GM18502 (cell line): Measurements from ENCODE around the gene MFAP3L.
"Not testable (repeated sequence)": the region's sequence is repeated elsewhere in the genome, so short reads cannot be mapped to it uniquely, and the experiment has no call there.

ENCODE experiments used
- ATAC-seq: cut with Tn5 transposase; IDR thresholded peaks from one replicate; pipeline ENCODE4 v1.9.1; 2021; ENCODE audit warnings: mild to moderate bottlenecking; ENCODE audit not compliant: unreplicated experiment, poor library complexity

MFAP3L gene

DNA sequence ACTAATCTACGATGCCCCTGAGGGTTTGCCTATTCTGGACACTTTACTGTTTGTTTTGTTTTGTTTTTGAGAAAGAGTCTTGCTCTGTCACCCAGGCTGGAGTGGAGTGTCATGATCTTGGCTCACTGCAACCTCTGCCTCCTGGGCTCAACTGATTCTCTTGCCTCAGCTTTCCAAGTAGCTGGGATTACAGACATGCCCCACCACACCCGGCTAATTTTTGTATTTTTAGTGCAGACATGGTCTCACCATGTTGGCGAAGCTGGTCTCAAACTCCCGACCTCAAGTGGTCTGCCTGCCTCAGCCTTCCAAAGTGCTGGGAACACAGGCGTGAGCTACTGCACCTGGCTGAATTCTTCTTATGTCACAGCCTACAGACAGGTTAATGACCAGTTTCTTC lies 70.7 kb downstream of the MFAP3L start:
- no peak for ATAC-seq

DNA sequence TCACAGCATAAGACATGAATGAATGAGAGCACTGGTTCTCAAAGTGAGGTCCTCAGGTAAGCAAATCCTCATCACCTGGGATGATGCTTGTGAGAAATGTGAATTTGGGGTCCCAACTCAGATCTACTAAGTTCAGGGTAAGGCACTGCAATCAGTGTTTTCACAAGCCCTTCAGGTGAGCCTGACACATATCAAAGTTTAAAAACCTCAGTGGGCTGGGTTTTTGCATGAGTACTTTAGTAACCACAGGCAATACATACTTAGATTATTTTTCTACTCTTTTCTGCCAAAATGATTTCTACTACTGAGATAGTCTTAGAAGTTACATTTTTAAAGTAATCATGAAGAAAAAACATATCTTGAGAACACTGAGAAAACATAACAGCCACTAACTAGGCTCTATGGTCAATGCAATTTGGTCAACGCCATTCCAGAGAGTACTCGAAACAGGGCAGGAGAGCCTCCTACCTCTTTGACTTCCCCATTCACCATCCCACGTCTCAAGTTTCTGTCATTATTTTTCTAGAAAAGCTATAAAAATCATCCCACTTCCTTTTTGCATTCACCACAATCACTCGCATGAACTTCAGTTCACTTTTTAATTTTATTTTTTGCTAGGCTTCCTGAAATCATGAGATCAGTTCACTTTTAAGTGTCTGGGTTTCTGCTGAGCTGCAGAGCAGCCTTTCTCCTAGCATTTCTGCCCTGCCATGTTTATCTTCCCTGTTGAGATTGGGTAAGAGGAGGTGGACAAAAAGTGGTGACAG lies 73.8 kb downstream of the MFAP3L start:
- ATAC-seq = peak; percentile 77

DNA sequence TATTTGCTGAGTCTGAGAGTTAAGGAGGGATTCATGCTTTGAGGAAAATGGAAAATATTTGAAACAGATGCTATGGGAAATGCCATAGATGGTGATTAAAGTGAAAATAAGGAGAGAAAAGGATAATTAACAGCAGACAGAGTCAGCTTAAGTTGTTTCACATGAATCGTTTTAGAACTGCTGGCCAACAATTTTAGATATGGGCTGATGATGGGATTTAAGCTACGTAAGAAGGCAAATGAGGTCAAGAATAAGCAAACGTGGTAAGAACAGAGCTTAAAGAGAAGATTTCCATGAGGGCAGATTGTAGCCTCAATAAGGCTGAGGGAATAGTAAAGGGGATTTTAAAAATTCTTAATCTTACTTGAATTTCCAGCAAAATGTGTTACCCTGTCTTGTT lies 77.9 kb downstream of the MFAP3L start:
- no peak for ATAC-seq

DNA sequence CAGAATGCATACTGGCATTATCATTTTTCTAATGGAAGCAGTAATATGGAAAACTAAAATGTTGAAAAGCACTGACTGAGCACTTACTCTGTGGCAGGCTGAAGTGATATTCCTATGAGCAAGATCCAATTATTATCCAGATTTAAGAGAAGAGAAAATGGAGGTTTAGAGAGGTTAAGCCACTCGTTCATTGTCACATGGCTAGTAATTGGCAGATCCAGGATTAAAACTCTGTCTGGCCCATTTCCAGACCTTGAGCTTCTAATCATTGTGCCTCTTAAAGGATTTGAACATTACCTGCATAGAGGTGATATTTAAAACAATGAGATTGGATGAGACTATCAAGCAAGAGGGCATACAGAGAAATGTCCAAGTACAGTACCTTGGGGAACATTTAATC lies 80.6 kb downstream of the MFAP3L start:
- no peak for ATAC-seq

DNA sequence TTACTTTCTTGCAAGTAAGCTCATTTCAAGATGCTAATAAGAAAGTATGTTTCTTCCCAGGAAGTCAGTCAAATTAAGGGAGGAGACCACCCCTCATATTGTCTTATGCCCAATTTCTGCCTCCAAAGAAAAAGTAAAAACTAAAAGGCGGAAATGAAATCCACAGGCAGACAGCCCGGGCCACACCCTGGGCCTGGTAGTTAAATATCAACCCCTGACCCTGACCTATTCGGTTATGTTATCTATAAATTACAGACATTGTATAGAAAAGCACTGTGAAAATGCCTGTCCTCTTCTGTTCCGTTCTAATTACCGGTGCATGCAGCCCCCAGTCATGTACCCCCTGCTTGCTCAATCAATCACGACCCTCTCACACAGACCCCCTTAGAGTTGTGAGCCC lies 82.6 kb downstream of the MFAP3L start:
- ATAC-seq = not testable (repeated sequence)

DNA sequence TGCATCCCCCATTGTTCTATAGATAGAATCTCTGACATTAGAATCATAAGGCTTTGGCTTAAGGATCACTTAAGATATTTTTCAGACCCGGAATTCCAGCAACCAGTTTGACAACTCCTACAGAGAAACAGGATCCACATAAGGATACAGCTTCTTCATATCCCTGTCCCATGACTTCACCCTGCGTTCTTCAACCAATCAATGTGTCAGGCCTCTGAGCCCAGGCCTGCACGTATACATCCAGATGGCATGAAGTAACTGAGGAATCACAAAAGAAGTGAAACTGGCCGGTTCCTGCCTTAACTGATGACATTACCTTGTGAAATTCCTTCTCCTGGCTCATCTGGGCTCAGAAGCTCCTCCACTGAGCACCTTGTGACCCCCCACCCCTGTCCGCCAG lies 85.1 kb downstream of the MFAP3L start:
- ATAC-seq = no peak

DNA sequence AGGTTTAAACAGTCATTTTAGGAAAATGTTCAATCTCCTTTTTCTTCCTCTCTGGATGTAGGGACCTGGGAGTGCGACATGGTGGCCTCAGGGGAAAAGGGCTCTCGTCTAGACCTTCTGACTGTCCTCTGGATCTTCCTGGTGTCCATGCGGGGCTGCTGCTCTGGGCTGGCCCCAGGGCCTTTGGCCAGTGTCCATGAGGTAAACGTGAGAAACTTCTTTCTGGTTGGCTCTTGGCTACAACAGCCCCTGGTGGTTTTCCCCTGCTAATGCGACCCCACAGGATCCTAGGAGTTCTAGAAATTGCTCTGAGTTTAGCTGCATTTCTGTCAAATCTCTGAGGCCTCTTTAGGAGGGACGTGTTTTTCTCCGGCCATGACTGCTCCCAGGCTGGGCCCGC lies 85.7 kb downstream of the MFAP3L start:
- ATAC-seq = no peak
